NOMO-1 (cell line): Measurements from ENCODE around the gene ETV4.
"Not testable (repeated sequence)": the region's sequence is repeated elsewhere in the genome, so short reads cannot be mapped to it uniquely, and the experiment has no call there.

Source experiments
- DNase-seq, 2 experiments: peaks; one replicate each; lab custom pipeline; 2025; ENCODE audit not compliant: unreplicated experiment in 2 of 2; lab: John Stamatoyannopoulos, UW

ETV4 gene

GRCh38 chr17:43517615-43518386 is 28.3 kb downstream of the ETV4 start:
- no peak for DNase-seq

DNA sequence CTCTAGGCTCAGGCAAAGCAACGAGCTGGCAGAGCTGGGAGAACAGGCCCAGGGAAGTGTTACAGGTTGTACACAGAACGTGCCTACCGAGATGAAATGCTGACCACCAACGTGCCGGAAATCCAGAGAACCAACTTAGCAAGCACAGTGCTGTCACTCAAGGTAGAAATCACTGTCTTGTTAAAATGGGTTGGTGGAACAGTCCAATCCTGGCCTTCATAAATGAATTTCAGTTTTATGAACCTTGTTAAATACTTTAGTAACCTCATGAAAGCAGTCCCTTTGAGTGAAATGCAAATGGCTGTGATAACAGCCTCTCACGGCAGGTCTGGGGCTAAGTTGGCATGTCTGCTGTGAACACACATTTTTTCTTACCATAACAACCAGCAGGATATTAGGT is 29.0 kb downstream of the ETV4 start:
- DNase-seq = no peak

DNA sequence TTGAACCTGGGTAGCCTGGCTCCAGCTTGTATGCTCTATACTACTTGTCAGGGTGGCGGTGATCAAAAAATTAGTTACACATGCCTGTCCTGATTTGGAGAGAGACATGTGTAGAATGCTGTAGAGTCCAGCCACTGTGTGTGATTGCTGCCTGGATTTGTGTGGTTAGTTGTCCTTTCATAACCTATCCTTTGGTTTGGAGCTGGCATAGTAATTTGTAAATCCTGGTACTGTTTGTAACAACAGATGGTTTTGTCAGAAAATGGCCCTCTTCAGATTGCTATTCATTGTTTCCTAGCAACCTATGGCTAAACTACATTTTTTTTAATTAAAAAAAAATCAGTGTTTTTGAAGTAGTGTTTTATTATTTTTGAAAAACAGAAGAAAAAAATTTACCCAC is 30.5 kb downstream of the ETV4 start:
- no peak for DNase-seq

- not testable (repeated sequence) for DNase-seq
These were observed 34.9 kb downstream of the ETV4 start for GRCh38 chr17:43511199-43511598.

- DNase-seq = not testable (repeated sequence)
These were observed 36.7 kb downstream of the ETV4 start for GRCh38 chr17:43509440-43509839.

- DNase-seq = no peak
These were observed 55.5 kb downstream of the ETV4 start for GRCh38 chr17:43490621-43491020.

- DNase-seq = peak; percentile 97 to 99
These were observed 62.2 kb downstream of the ETV4 start, which contains the start of gene DHX8 for GRCh38 chr17:43483674-43484551. TSS of gene DHX8 (plus strand) at chr17:43483975. CDS start at chr17:43484038, 63 bp downstream.

DNA sequence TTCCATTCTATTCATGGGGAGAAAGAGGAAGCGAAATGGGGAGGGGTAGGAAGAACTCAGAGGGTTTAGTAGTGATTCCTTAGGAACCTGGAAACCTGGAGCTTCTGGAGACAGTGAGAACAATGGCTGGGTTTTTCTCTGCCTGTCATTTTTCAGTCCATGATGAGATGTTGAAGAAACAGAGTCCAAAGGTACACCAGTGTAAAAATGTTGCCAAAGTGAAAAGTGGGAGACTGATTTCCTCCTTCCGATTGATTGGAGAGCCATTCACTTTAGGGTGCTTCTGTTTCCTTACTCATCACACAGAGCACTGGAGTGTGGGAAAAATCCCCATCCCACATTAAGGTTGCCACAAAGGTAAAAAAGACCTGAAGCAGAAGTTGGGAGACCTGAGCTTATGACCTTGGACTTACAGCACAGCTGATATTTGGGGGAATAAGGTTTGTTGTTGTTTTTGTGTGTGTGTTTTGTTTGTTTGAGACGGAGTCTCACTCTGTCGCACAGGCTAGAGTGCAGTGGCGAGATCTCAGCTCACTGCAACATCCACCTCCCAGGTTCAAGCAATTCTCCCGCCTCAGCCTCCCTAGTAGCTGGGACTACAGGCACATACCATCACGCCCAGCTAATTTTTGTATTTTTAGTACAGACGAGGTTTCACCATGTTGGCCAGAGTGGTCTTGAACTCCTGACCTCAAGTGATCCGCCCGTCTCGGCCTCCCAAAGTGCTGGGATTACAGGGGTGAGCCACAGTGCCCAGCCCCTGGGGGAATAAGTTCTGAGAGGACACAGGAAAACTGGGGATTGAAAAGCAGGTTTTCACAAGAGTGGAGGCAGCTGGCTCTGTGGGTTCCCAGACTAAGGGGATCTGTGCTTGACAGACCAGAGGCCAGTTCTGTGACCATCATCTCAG is 63.8 kb downstream of the ETV4 start:
- DNase-seq = no peak

DNA sequence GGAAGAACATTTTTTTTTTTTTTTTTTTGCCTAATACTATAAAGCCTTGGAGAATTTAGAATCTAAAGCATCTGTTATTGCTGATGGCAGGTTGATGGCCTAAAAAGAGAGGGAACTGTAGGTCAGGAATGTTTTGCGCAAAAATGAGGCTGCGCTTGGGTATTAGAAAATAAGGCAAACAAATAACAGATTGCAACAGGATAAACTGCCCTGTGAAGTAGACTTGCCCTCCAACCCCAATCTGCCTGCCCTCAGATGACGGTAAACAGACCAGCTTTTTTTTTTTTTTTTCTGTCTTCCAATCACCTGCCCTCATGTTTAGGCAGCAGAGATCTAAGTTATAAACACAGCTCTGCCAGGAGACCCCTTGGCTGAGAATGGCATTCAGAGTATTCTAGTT is 66.2 kb downstream of the ETV4 start:
- DNase-seq = no peak
